Endodermal cell (in vitro differentiated cells): ENCODE data around the gene NFKB1. TPM values are rescaled to one million over a fixed set of nuclear protein-coding genes. Genes with fewer than 3 reads are reported as not detected.

Source experiments
- DNase-seq: peaks from one replicate; pipeline ENCODE4 v3.0.0-alpha.2; 2017
- H3K27ac ChIP-seq: 2 replicates; pipeline ENCODE4 v1.5.1; 2013; ENCODE audit warnings: mild to moderate bottlenecking, low read depth, low read length, moderate library complexity
- H3K27me3 ChIP-seq: 2 replicates; pipeline ENCODE4 v1.6.1; 2013; ENCODE audit warnings: mild to moderate bottlenecking, low read length, moderate library complexity; ENCODE audit not compliant: insufficient read depth, control insufficient read depth, poor library complexity, severe bottlenecking
- H3K36me3 ChIP-seq: 2 replicates; pipeline ENCODE4 v1.7.0; 2013; ENCODE audit warnings: mild to moderate bottlenecking, low read length, moderate library complexity; ENCODE audit not compliant: control insufficient read depth, insufficient read depth
- H3K4me1 ChIP-seq: one replicate; pipeline ENCODE4 v1.7.0; 2013; ENCODE audit warnings: low read length; ENCODE audit not compliant: control insufficient read depth, insufficient read depth
- H3K4me3 ChIP-seq: 2 replicates; pipeline ENCODE4 v1.5.1; 2013; ENCODE audit warnings: mild to moderate bottlenecking, low read length, moderate library complexity
- H3K9ac ChIP-seq: 2 replicates; pipeline ENCODE4 v1.6.1; 2013; ENCODE audit warnings: mild to moderate bottlenecking, low read length, moderate library complexity; ENCODE audit not compliant: poor library complexity, severe bottlenecking; ENCODE audit errors: extremely low read depth
- H3K9me3 ChIP-seq: 2 replicates; pipeline ENCODE4 v1.6.1; 2013; ENCODE audit warnings: mild to moderate bottlenecking, low read length, moderate library complexity; ENCODE audit not compliant: control insufficient read depth
- H3K27ac Mint-ChIP-seq: 2 replicates; pipeline ENCODE4 v1.8.0; 2020; ENCODE audit warnings: mixed read lengths
- H3K27me3 Mint-ChIP-seq: 2 replicates; pipeline ENCODE4 v1.8.0; 2021; ENCODE audit warnings: mild to moderate bottlenecking, mixed read lengths; ENCODE audit not compliant: insufficient read depth
- H3K36me3 Mint-ChIP-seq: 2 replicates; pipeline ENCODE4 v1.8.0; 2020; ENCODE audit warnings: low read depth, mixed read lengths
- H3K4me1 Mint-ChIP-seq: 2 replicates; pipeline ENCODE4 v1.8.0; 2020; ENCODE audit warnings: mixed read lengths
- H3K4me3 Mint-ChIP-seq: 2 replicates; pipeline ENCODE4 v1.8.0; 2020; ENCODE audit warnings: mild to moderate bottlenecking, moderate library complexity, mixed read lengths
- H3K9me3 Mint-ChIP-seq: 2 replicates; pipeline ENCODE4 v1.8.0; 2020; ENCODE audit warnings: mild to moderate bottlenecking, mixed read lengths
- WGBS, 2 experiments: methylation state at CpG; one replicate each; pipeline versions ENCODE4 v1.1.5 to v1.1.7; 2013; ENCODE audit warnings: missing lambda C conversion rate in 2 of 2, mixed read lengths in 1 of 2; ENCODE audit not compliant: insufficient coverage in 1 of 2, insufficient read length in 1 of 2; 5-methylcytosine and 5-hydroxymethylcytosine counted together
- long read RNA-seq, 4 experiments: library from polyadenylated mRNA in 2 of 4; library from RNA in 1 of 4; library from capped mRNA in 1 of 4; stranded (forward) in 3 of 4; unstranded in 1 of 4; transcript quantifications; one replicate each; pipeline ENCODE4 v2.0.0, GENCODE V29; 2020 to 2021; ENCODE audit warnings: inconsistent platforms in 1 of 4
- polyA plus RNA-seq, 2 experiments: library from polyadenylated mRNA; stranded (reverse); fragments of 50-300 nt; gene quantifications; one replicate each; pipeline ENCODE4 v1.2.3, GENCODE V29; 2013
- total RNA-seq, 2 donors: library from RNA; stranded (reverse); fragmentation: NEBNext Ultra II Directional in 1 of 2; extraction: Animal tissue kit (Norgen Biotek cat#: 25700) in 1 of 2; gene quantifications; 2 replicates in 1 of 2; 3 replicates in 1 of 2; pipeline ENCODE4 v1.2.1, GENCODE V29; 2021
- TF ChIP-seq, protein P1 (sequence below): fragments of 200-600 bp; sonication (generic); conservative IDR thresholded peaks from 2 replicates; pipeline ENCODE4 v1.5.0; 2021; ENCODE audit warnings: antibody characterized with exemption, mild to moderate bottlenecking

NFKB1 gene, protein sequence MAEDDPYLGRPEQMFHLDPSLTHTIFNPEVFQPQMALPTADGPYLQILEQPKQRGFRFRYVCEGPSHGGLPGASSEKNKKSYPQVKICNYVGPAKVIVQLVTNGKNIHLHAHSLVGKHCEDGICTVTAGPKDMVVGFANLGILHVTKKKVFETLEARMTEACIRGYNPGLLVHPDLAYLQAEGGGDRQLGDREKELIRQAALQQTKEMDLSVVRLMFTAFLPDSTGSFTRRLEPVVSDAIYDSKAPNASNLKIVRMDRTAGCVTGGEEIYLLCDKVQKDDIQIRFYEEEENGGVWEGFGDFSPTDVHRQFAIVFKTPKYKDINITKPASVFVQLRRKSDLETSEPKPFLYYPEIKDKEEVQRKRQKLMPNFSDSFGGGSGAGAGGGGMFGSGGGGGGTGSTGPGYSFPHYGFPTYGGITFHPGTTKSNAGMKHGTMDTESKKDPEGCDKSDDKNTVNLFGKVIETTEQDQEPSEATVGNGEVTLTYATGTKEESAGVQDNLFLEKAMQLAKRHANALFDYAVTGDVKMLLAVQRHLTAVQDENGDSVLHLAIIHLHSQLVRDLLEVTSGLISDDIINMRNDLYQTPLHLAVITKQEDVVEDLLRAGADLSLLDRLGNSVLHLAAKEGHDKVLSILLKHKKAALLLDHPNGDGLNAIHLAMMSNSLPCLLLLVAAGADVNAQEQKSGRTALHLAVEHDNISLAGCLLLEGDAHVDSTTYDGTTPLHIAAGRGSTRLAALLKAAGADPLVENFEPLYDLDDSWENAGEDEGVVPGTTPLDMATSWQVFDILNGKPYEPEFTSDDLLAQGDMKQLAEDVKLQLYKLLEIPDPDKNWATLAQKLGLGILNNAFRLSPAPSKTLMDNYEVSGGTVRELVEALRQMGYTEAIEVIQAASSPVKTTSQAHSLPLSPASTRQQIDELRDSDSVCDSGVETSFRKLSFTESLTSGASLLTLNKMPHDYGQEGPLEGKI
- total RNA-seq: 1 to 10 TPM; 4.4 to 5.6 TPM
- polyA plus RNA-seq (2013, experiment 1 of 2): 5.8 TPM
- polyA plus RNA-seq (2013, experiment 2 of 2): 5.8 TPM
- long read RNA-seq, experiment 1, full-length matches to known transcripts: 2 of 2 reads
- long read RNA-seq, experiment 1, partial matches to known transcripts: 0 of 2 reads
- long read RNA-seq, experiment 1, other reads (novel, unspliced or antisense): 0 of 2 reads
- long read RNA-seq, experiment 2, full-length matches to known transcripts: 9 of 14 reads
- long read RNA-seq, experiment 2, partial matches to known transcripts: 1 of 14 reads
- long read RNA-seq, experiment 2, other reads (novel, unspliced or antisense): 4 of 14 reads
- long read RNA-seq, experiment 3, full-length matches to known transcripts: 6 of 9 reads
- long read RNA-seq, experiment 3, partial matches to known transcripts: 3 of 9 reads
- long read RNA-seq, experiment 3, other reads (novel, unspliced or antisense): 0 of 9 reads
- long read RNA-seq, experiment 4: 0 reads

DNA sequence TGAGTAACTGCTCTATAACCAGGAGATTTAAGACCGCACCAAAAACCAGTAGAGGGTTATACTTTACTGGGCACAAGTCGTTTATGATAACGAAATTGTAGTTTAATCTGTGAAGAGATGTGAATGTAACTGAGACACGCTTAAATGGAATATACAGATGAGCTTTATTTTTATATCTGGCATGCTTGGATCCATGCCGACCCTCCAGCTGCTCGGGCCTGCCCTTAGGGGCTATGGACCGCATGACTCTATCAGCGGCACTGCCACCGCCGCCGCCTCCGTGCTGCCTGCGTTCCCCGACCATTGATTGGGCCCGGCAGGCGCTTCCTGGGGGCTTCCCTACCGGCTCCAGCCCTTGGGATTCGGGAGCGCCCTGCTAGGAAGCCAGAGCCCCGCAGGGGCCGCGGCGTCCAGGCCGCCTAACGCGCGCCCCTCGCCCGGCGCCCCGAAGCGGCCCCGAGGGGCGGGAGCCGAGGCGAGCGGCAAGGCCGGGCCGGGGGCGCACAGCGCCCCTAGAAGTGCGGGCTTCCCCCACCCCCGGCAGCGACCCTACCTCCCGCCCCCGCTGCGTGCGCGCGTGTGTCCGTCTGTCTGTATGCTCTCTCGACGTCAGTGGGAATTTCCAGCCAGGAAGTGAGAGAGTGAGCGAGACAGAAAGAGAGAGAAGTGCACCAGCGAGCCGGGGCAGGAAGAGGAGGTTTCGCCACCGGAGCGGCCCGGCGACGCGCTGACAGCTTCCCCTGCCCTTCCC is at the start of gene NFKB1:
NFKB1 (plus strand) TSS at position 664 of the 751 bp plus-strand sequence. CDS start 24,160 bp downstream, outside the sequence.
- no peaks in the 10 kb centered on the region for H3K36me3 Mint-ChIP-seq
- Histone ChIP-seq H3K4me1 (no peaks in the 10 kb centered on the region), H3K27ac (peak within 1 kb of the TSS; percentile 52), H3K9me3 (no peaks in the 10 kb centered on the region), H3K4me3 (peak within 1 kb of the TSS; percentile 93), H3K9ac (peak within 1 kb of the TSS; percentile 61), H3K27me3 (peaks cover 50% of the 10 kb centered on the region), H3K36me3 (no peaks in the 10 kb centered on the region)
- peaks cover 5% of the 10 kb centered on the region for H3K4me1 Mint-ChIP-seq
- H3K27me3 Mint-ChIP-seq: peaks cover 55% of the 10 kb centered on the region
- H3K27ac Mint-ChIP-seq: no peak within 1 kb of the TSS
- no peaks in the 10 kb centered on the region for H3K9me3 Mint-ChIP-seq
- TF ChIP-seq, protein P1, sequence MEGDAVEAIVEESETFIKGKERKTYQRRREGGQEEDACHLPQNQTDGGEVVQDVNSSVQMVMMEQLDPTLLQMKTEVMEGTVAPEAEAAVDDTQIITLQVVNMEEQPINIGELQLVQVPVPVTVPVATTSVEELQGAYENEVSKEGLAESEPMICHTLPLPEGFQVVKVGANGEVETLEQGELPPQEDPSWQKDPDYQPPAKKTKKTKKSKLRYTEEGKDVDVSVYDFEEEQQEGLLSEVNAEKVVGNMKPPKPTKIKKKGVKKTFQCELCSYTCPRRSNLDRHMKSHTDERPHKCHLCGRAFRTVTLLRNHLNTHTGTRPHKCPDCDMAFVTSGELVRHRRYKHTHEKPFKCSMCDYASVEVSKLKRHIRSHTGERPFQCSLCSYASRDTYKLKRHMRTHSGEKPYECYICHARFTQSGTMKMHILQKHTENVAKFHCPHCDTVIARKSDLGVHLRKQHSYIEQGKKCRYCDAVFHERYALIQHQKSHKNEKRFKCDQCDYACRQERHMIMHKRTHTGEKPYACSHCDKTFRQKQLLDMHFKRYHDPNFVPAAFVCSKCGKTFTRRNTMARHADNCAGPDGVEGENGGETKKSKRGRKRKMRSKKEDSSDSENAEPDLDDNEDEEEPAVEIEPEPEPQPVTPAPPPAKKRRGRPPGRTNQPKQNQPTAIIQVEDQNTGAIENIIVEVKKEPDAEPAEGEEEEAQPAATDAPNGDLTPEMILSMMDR: no peak
- peak within 1 kb of the TSS; percentile 85 for H3K4me3 Mint-ChIP-seq
- DNase-seq: peak; percentile 79
- WGBS, 2 experiments: 8 to 39% methylated on average over 7 to 63 of the region's 63 CpGs

- H3K9ac ChIP-seq: no peak overlapping the region
- Mint-ChIP-seq H3K27ac (no peak overlapping the region), H3K9me3 (no peaks in the 10 kb centered on the region), H3K27me3 (peaks cover 5% of the 10 kb centered on the region), H3K36me3 (no peaks in the 10 kb centered on the region), H3K4me3 (no peak overlapping the region), H3K4me1 (no peaks in the 10 kb centered on the region)
- H3K36me3 ChIP-seq: no peaks in the 10 kb centered on the region
- TF ChIP-seq, protein P1: no peak
- no peaks in the 10 kb centered on the region for H3K27me3 ChIP-seq
- no peaks in the 10 kb centered on the region for H3K9me3 ChIP-seq
- H3K27ac ChIP-seq: no peak overlapping the region
- DNase-seq: no peak
- 92 to 98% methylated on average over 1 of the region's 1 CpG for WGBS, 2 experiments
- no peaks in the 10 kb centered on the region for H3K4me1 ChIP-seq
- no peak overlapping the region for H3K4me3 ChIP-seq
Observed at GRCh38 chr4:102452854-102453253, 48.3 kb upstream of the NFKB1 start.
